ENCODE measurements around the gene SLIT3.

GRCh38 chr5:168876419-168876818 is 424.5 kb downstream of the SLIT3 start:
- TF ChIP-seq CTCF (IDR thresholded peaks at IDR 0.05) (no peak), TEAD4 (IDR thresholded peaks at IDR 0.05; ENCODE audit: borderline replicate concordance, insufficient read depth) (no peak), RCOR1 (IDR thresholded peaks at IDR 0.05; ENCODE audit: low read length) (no peak), FOXM1 (IDR thresholded peaks at IDR 0.05; ENCODE audit: low read depth) (no peak), USF1 (IDR thresholded peaks at IDR 0.05; ENCODE audit: borderline replicate concordance, low read depth) (no peak), SIN3A (IDR thresholded peaks at IDR 0.05; ENCODE audit: borderline replicate concordance, low read depth, low read length) (no peak), GABPA (IDR thresholded peaks at IDR 0.05; ENCODE audit: low read depth) (no peak), EP300 (IDR thresholded peaks at IDR 0.05; ENCODE audit: borderline replicate concordance in 1 of 2, low read depth in 1 of 2, low read length in 1 of 2) (no peak), MAX (IDR thresholded peaks at IDR 0.05; ENCODE audit: low read depth) (no peak), YY1 (IDR thresholded peaks at IDR 0.05; ENCODE audit: low read depth) (no peak), EZH2phosphoT487 (IDR thresholded peaks at IDR 0.05; ENCODE audit: borderline replicate concordance, low read depth) (no peak), PBX3 (IDR thresholded peaks at IDR 0.05) (no peak)
- TF ChIP-seq, protein P1, sequence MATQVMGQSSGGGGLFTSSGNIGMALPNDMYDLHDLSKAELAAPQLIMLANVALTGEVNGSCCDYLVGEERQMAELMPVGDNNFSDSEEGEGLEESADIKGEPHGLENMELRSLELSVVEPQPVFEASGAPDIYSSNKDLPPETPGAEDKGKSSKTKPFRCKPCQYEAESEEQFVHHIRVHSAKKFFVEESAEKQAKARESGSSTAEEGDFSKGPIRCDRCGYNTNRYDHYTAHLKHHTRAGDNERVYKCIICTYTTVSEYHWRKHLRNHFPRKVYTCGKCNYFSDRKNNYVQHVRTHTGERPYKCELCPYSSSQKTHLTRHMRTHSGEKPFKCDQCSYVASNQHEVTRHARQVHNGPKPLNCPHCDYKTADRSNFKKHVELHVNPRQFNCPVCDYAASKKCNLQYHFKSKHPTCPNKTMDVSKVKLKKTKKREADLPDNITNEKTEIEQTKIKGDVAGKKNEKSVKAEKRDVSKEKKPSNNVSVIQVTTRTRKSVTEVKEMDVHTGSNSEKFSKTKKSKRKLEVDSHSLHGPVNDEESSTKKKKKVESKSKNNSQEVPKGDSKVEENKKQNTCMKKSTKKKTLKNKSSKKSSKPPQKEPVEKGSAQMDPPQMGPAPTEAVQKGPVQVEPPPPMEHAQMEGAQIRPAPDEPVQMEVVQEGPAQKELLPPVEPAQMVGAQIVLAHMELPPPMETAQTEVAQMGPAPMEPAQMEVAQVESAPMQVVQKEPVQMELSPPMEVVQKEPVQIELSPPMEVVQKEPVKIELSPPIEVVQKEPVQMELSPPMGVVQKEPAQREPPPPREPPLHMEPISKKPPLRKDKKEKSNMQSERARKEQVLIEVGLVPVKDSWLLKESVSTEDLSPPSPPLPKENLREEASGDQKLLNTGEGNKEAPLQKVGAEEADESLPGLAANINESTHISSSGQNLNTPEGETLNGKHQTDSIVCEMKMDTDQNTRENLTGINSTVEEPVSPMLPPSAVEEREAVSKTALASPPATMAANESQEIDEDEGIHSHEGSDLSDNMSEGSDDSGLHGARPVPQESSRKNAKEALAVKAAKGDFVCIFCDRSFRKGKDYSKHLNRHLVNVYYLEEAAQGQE (IDR thresholded peaks at IDR 0.05; ENCODE audit: low read depth, low read length) = no peak
- TF ChIP-seq, protein P2, sequence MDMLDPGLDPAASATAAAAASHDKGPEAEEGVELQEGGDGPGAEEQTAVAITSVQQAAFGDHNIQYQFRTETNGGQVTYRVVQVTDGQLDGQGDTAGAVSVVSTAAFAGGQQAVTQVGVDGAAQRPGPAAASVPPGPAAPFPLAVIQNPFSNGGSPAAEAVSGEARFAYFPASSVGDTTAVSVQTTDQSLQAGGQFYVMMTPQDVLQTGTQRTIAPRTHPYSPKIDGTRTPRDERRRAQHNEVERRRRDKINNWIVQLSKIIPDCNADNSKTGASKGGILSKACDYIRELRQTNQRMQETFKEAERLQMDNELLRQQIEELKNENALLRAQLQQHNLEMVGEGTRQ (IDR thresholded peaks at IDR 0.05; ENCODE audit: borderline replicate concordance, low read depth, low read length) = no peak

Data from SK-N-SH (cell line).